WI38 (cell line): ENCODE data around the gene MUC16.
"Not testable (repeated sequence)": the region's sequence is repeated elsewhere in the genome, so short reads cannot be mapped to it uniquely, and the experiment has no call there.

Source experiments
- H3K4me3 ChIP-seq: 2 replicates; pipeline ENCODE4 v1.5.1; 2011; ENCODE audit warnings: low read depth, mild to moderate bottlenecking, control low read depth, low read length
- CTCF ChIP-seq: IDR thresholded peaks from 2 replicates; pipeline ENCODE4 v1.5.1; 2012; ENCODE audit warnings: low read depth, mild to moderate bottlenecking, control low read depth, low read length

The MUC16 gene

GRCh38 chr19:9009935-9010651 is at the start of gene MUC16:
TSS of gene MUC16 (minus strand) at chr19:9010409.
- H3K4me3 ChIP-seq, result no peak within 1 kb of the TSS
- TF ChIP-seq CTCF, result no peak

GRCh38 chr19:9058905-9059667 is 48.9 kb upstream of the MUC16 start:
- no peak overlapping the region for H3K4me3 ChIP-seq
- no peak for TF ChIP-seq CTCF

- no peak overlapping the region for H3K4me3 ChIP-seq
- TF ChIP-seq CTCF, result no peak
Observed at GRCh38 chr19:9057505-9058258, 47.5 kb upstream of the MUC16 start.

- not testable (repeated sequence) for H3K4me3 ChIP-seq
Observed at GRCh38 chr19:9056131-9056530, 45.9 kb upstream of the MUC16 start.

GRCh38 chr19:9054765-9055164 is 44.6 kb upstream of the MUC16 start:
- no peak overlapping the region for H3K4me3 ChIP-seq
- no peak for TF ChIP-seq CTCF

- H3K4me3 ChIP-seq, result no peak overlapping the region
- TF ChIP-seq CTCF, result no peak
Observed at GRCh38 chr19:9054207-9054606, 44.0 kb upstream of the MUC16 start.

- H3K4me3 ChIP-seq, result not testable (repeated sequence)
Observed at GRCh38 chr19:9053674-9054073, 43.5 kb upstream of the MUC16 start.

- H3K4me3 ChIP-seq, result no peak overlapping the region
- TF ChIP-seq CTCF, result no peak
Observed at GRCh38 chr19:9052894-9053293, 42.7 kb upstream of the MUC16 start.
